HFF-Myc (cell line): ENCODE measurements around the gene YTHDF1.

Source experiments
- DNase-seq: peaks from one replicate; pipeline ENCODE4 v3.0.0-alpha.2; 2011; ENCODE audit warnings: low read depth; ENCODE audit errors: extremely low read depth
- H3K4me3 ChIP-seq: replicated peaks from 2 replicates; pipeline ENCODE4 v1.5.1; 2011; ENCODE audit warnings: low read depth, mild to moderate bottlenecking, control low read depth, low read length
- TF ChIP-seq, protein P1 (sequence below): IDR thresholded peaks from 2 replicates; pipeline ENCODE4 v1.5.1; 2012; ENCODE audit warnings: mild to moderate bottlenecking, low read depth, low read length, control low read depth; ENCODE audit errors: missing control alignments

YTHDF1 gene

GRCh38 chr20:63173552-63174191 is 42.3 kb downstream of the YTHDF1 start:
- DNase-seq = no peak
- TF ChIP-seq, protein P1, sequence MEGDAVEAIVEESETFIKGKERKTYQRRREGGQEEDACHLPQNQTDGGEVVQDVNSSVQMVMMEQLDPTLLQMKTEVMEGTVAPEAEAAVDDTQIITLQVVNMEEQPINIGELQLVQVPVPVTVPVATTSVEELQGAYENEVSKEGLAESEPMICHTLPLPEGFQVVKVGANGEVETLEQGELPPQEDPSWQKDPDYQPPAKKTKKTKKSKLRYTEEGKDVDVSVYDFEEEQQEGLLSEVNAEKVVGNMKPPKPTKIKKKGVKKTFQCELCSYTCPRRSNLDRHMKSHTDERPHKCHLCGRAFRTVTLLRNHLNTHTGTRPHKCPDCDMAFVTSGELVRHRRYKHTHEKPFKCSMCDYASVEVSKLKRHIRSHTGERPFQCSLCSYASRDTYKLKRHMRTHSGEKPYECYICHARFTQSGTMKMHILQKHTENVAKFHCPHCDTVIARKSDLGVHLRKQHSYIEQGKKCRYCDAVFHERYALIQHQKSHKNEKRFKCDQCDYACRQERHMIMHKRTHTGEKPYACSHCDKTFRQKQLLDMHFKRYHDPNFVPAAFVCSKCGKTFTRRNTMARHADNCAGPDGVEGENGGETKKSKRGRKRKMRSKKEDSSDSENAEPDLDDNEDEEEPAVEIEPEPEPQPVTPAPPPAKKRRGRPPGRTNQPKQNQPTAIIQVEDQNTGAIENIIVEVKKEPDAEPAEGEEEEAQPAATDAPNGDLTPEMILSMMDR = no peak
- no peak overlapping the region for H3K4me3 ChIP-seq

GRCh38 chr20:63172726-63173125 is 43.2 kb downstream of the YTHDF1 start:
- DNase-seq = no peak
- TF ChIP-seq, protein P1 = peak; percentile 38
- no peak overlapping the region for H3K4me3 ChIP-seq

DNA sequence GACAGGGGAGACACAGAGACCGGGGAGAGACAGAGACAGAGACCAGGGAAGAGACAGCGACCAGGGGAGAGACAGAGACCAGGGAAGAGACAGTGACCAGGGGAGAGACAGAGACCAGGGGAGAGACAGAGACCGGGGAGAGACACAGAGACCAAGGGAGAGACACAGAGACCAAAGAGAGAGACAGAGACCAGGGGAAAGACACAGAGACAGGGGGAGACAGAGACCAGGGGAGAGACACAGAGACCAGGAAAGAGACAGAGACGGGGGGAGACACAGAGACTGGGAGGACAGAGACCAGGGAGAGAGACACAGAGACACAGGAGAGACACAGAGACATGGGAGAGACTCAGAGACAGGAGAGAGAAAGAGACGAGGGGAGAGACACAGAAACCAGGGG is 43.9 kb downstream of the YTHDF1 start:
- TF ChIP-seq, protein P1 = no peak
- no peak overlapping the region for H3K4me3 ChIP-seq
- no peak for DNase-seq

- TF ChIP-seq, protein P1 = no peak
- H3K4me3 ChIP-seq = no peak overlapping the region
- no peak for DNase-seq
Observed at GRCh38 chr20:63169681-63170080, 46.2 kb downstream of the YTHDF1 start.

DNA sequence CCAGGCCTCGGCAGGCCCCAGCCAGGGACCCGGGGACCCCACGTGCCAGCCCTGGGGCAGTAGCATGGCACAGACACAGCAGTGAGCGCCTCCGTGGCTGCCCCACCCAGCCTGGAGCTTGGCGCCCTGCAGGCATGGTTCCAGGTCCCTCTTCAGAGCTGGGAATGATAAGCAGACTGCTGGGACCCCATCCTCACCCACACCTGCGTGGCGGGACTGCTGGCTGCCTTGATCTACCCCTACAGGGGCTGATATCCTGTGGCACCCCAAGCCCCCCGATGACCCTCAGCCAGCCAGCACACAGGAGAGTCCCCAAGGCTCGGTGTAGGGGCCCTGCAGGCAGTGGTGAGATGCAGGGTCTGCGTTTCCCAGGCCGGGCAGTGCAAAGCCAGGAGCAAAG is 47.1 kb downstream of the YTHDF1 start:
- DNase-seq = no peak
- no peak overlapping the region for H3K4me3 ChIP-seq
- TF ChIP-seq, protein P1 = no peak

- DNase-seq = no peak
- TF ChIP-seq, protein P1 = no peak
- no peak overlapping the region for H3K4me3 ChIP-seq
Observed at GRCh38 chr20:63167918-63168520, 47.9 kb downstream of the YTHDF1 start.
